ENCODE results near the gene FERMT2.

- TF ChIP-seq, protein P1, sequence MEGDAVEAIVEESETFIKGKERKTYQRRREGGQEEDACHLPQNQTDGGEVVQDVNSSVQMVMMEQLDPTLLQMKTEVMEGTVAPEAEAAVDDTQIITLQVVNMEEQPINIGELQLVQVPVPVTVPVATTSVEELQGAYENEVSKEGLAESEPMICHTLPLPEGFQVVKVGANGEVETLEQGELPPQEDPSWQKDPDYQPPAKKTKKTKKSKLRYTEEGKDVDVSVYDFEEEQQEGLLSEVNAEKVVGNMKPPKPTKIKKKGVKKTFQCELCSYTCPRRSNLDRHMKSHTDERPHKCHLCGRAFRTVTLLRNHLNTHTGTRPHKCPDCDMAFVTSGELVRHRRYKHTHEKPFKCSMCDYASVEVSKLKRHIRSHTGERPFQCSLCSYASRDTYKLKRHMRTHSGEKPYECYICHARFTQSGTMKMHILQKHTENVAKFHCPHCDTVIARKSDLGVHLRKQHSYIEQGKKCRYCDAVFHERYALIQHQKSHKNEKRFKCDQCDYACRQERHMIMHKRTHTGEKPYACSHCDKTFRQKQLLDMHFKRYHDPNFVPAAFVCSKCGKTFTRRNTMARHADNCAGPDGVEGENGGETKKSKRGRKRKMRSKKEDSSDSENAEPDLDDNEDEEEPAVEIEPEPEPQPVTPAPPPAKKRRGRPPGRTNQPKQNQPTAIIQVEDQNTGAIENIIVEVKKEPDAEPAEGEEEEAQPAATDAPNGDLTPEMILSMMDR (conservative IDR thresholded peaks at IDR 0.05), result no peak
- TF ChIP-seq ZFX (IDR thresholded peaks at IDR 0.05), result no peak
Measured at GRCh38 chr14:52873694-52874093, 77.2 kb downstream of the FERMT2 start.

Data from C4-2B (cell line).